K562 (cell line): ENCODE data around the gene B2M. TPM values are rescaled to one million over a fixed set of nuclear protein-coding genes. Genes with fewer than 3 reads are reported as not detected.

Experiments
- C11orf30 ChIP-seq: fragments of 450-650 bp; IDR thresholded peaks from 2 replicates; pipeline ENCODE4 v1.6.1; 2016; ENCODE audit warnings: low read depth, mild to moderate bottlenecking
- CHCHD3 ChIP-seq: fragments of 250-450 bp; sonication (Bioruptor Pico); IDR thresholded peaks from 2 replicates; pipeline ENCODE4 v2.1.2; 2022; ENCODE audit warnings: mild to moderate bottlenecking
- CREB1 ChIP-seq, 2 experiments: sonication (generic) in 1 of 2; formaldehyde crosslinking in 1 of 2; IDR thresholded peaks; 2 replicates each; pipeline versions ENCODE4 v1.6.1 to v1.8.0; 2012 to 2022; ENCODE audit warnings: inconsistent platforms in 1 of 2, mild to moderate bottlenecking in 1 of 2, missing genetic modification reagents in 1 of 2, moderate library complexity in 1 of 2
- CTCF ChIP-seq, 3 experiments: IDR thresholded peaks in 2 of 3; conservative IDR thresholded peaks in 1 of 3; 2 replicates each; pipeline ENCODE4 v1.5.1; 2011 to 2012; ENCODE audit warnings: low read length in 3 of 3, mild to moderate bottlenecking in 3 of 3, control low read depth in 2 of 3, improper control_type of control experiment in 1 of 3, inconsistent platforms in 1 of 3, low read depth in 1 of 3, mixed read lengths in 1 of 3, moderate library complexity in 1 of 3; ENCODE audit not compliant: insufficient read depth in 2 of 3
- FOXM1 ChIP-seq, 2 experiments: fragments of 450-650 bp in 1 of 2; sonication (generic) in 1 of 2; formaldehyde crosslinking in 1 of 2; IDR thresholded peaks; 2 replicates each; pipeline versions ENCODE4 v1.6.1 to v1.9.0; 2017 to 2022; ENCODE audit warnings: low read depth in 2 of 2, mild to moderate bottlenecking in 2 of 2, missing genetic modification reagents in 1 of 2, moderate library complexity in 1 of 2
- HLTF ChIP-seq: fragments of 450-650 bp; IDR thresholded peaks from 2 replicates; pipeline ENCODE4 v1.6.1; 2016
- NR3C1 ChIP-seq: sonication (generic); formaldehyde crosslinking; IDR thresholded peaks from 2 replicates; pipeline ENCODE4 v1.8.1; 2022; ENCODE audit warnings: missing genetic modification reagents
- SAFB ChIP-seq: fragments of 200-400 bp; formaldehyde crosslinking; IDR thresholded peaks from 2 replicates; pipeline ENCODE4 v1.6.1; 2017; ENCODE audit warnings: low read depth, low read length, borderline replicate concordance
- ZBTB34 ChIP-seq: fragments of 250-450 bp; sonication (Bioruptor Pico); IDR thresholded peaks from 2 replicates; pipeline ENCODE4 v1.8.0; 2021; ENCODE audit warnings: mild to moderate bottlenecking, moderate library complexity
- ZFP91 ChIP-seq: sonication (generic); formaldehyde crosslinking; IDR thresholded peaks from 2 replicates; pipeline ENCODE4 v1.8.0; 2022; ENCODE audit warnings: mild to moderate bottlenecking, missing genetic modification reagents
- ZHX1 ChIP-seq: fragments of 150-350 bp; conservative IDR thresholded peaks from 2 replicates; pipeline ENCODE4 v1.6.1; 2014; ENCODE audit warnings: low read length
- ZNF436 ChIP-seq: fragments of 250-450, 450-650 bp; sonication (Bioruptor Pico); formaldehyde crosslinking; IDR thresholded peaks from 2 replicates; pipeline ENCODE4 v1.7.0; 2020; ENCODE audit warnings: mild to moderate bottlenecking
- polyA plus RNA-seq, 8 experiments: library from polyadenylated mRNA; depleted of rRNA in 4 of 8; stranded (reverse) in 5 of 8; unstranded in 3 of 8; fragments of >200 nt; fragmentation: Nextera tagmentation in 2 of 8; fragmentation: Illumina TruSeq in 1 of 8; extraction: Ambion mirVana in 2 of 8; extraction: Trizol in 1 of 8; gene quantifications; 2 replicates each; pipeline versions ENCODE4 v1.2.1 to v1.2.3, GENCODE V29; 2011 to 2014; ENCODE audit warnings: inconsistent platforms in 1 of 8, missing spikeins in 1 of 8
- total RNA-seq, 7 experiments: library from RNA; depleted of rRNA in 6 of 7; stranded (reverse); fragments of >200 nt in 6 of 7; fragmentation: Illumina TruSeq in 2 of 7; extraction: Trizol in 2 of 7; gene quantifications; 2 replicates each; pipeline versions ENCODE4 v1.2.1 to v1.2.3, GENCODE V29; 2011 to 2021; ENCODE audit warnings: low replicate concordance in 1 of 7
- TF ChIP-seq, protein P1 (sequence below): fragments of 250-450 bp; sonication (Bioruptor Pico); IDR thresholded peaks from 2 replicates; pipeline ENCODE4 v1.4.0; 2020; ENCODE audit warnings: mild to moderate bottlenecking

The B2M gene
- total and polyA plus RNA-seq, 9 of the 15 experiments (the other 6 are each of a cell fraction or from before 2014, with no cell fraction given) = 460 to 3,138 (median 1,032) TPM

- TF ChIP-seq ZFP91 (no peak), C11orf30 (peak; percentile 31; the same call in 1 of the 2 replicates), SAFB (no peak), CREB1 (IDR thresholded peaks at IDR 0.05) (no peak), CREB1 (CRISPR knock-in tag; IDR thresholded peaks at IDR 0.05) (no peak), ZNF436 (CRISPR knock-in tag) (no peak), FOXM1 (IDR thresholded peaks at IDR 0.05; ENCODE audit: low read depth) (no peak), FOXM1 (CRISPR knock-in tag; IDR thresholded peaks at IDR 0.05; ENCODE audit: low read depth) (no peak), ZHX1 (no peak), HLTF (peak; percentile 9; the same call in 1 of the 2 replicates), CTCF (IDR thresholded peaks at IDR 0.05 in 2 of 3, conservative IDR thresholded peaks at IDR 0.05 in 1 of 3; ENCODE audit: insufficient read depth in 2 of 3, low read depth in 1 of 3, low read length in 3 of 3) (no peak), ZBTB34 (CRISPR knock-in tag) (no peak), CHCHD3 (no peak), NR3C1 (CRISPR knock-in tag) (no peak)
- TF ChIP-seq, protein P1, sequence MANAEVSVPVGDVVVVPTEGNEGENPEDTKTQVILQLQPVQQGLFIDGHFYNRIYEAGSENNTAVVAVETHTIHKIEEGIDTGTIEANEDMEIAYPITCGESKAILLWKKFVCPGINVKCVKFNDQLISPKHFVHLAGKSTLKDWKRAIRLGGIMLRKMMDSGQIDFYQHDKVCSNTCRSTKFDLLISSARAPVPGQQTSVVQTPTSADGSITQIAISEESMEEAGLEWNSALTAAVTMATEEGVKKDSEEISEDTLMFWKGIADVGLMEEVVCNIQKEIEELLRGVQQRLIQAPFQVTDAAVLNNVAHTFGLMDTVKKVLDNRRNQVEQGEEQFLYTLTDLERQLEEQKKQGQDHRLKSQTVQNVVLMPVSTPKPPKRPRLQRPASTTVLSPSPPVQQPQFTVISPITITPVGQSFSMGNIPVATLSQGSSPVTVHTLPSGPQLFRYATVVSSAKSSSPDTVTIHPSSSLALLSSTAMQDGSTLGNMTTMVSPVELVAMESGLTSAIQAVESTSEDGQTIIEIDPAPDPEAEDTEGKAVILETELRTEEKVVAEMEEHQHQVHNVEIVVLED (CRISPR knock-in tag) = no peak
Measured at GRCh38 chr15:44735482-44736180, 24.3 kb downstream of the B2M start (continued).
